Stimulated activated CD4-positive, alpha-beta T cell treated with anti-CD3 and anti-CD28 coated beads, Interleukin-1b, Interleukin-23, amount 100 ng/mL, for 48 hours (primary cell): ENCODE results near the gene MRPS7.
A peak's percentile ranks its signal among the peaks of the same experiment; 100 is the strongest.
"Not testable (repeated sequence)": the region's sequence is repeated elsewhere in the genome, so short reads cannot be mapped to it uniquely, and the experiment has no call there.

ENCODE experiments used
- DNase-seq: peaks from one replicate; pipeline ENCODE4 v3.0.0-alpha.2; 2020

MRPS7 gene

GRCh38 chr17:75244133-75244866 lies 17.4 kb upstream of the MRPS7 start:
- no peak for DNase-seq

GRCh38 chr17:75245011-75245410 lies 16.7 kb upstream of the MRPS7 start:
- no peak for DNase-seq

GRCh38 chr17:75246404-75246803 lies 15.3 kb upstream of the MRPS7 start:
- no peak for DNase-seq

DNA sequence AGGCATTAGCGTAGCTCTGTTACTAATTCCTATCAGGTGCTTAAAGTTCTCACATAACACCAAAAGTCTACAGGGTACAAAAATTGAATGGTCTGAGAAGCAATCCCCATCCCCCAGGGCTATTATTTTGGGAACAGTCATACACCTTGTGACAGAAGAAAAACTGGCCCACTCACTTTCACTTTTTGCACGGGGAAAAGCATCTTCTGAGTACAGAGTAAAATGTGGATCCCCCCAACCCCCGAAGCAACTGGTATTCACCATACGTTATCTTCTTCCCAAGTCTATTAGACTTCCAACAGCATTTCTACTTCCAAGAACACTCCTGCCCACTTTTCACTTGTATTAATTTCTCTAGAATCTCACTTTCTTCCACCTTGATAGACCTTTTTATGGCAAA lies 12.1 kb upstream of the MRPS7 start:
- no peak for DNase-seq

- peak; percentile 89 for DNase-seq
Measured at GRCh38 chr17:75250009-75250471, 11.6 kb upstream of the MRPS7 start.

GRCh38 chr17:75252039-75252816 lies 9.5 kb upstream of the MRPS7 start:
- no peak for DNase-seq

GRCh38 chr17:75255954-75256698 lies 5.6 kb upstream of the MRPS7 start:
- DNase-seq, result not testable (repeated sequence)

GRCh38 chr17:75257228-75257627 lies 4.5 kb upstream of the MRPS7 start:
- not testable (repeated sequence) for DNase-seq

DNA sequence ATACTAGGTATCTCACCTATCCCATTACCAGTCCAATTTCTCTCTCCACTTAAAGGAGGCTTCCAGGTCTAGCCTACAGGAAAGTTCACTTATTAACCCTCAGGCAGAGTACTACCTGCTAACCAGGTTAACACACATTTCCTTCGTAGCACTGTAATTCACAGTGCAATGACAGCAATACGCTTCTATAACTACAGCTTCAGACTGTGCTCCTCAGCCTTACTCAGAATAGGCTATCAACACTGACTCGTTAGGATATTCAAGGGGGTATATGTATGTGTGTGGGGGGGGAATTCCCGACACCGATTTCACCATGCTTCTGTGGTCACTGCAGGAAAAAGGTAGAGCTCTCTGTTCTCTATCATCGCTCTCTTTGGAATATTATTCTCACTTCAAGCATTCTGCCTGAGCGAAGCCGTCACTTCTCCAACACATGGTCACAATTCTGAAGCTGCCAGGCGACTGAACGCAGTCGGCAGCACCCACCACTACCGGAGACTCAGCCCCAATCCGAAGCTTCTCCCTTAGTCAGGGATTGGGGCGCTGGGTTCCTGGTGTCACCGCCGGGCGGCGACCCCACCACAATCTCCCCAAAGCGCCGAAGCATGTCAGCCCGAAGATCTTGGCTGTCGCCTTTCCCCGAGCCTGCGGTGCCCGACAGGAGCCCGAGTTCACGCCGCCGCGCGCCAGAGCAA lies 891 bp upstream of the MRPS7 start:
- DNase-seq, result peak; percentile 69

DNA sequence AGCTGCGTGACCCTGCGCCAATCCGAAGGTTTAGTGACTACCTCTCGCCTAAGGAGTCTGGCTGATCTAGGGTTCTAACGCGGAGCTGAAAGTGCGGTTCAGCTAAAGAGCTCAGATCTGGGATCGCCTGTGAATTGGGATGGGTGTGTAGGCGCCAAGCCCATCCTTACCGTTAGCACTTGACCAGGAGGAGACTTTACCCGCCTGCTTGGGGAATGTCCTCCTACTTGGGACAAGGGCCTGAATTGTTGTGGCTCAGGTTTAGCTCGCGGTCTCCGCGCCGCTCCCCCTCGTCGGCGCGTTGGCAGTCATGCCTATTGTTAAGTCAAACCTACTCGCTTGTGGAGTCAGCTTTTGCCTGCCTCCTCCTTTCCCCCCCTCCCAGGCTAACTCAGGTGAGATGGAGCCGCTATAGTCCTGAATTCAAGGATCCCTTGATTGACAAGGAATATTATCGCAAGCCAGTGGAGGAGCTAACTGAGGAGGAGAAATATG lies 480 bp downstream of the MRPS7 start:
- DNase-seq, result no peak

- DNase-seq, result no peak
Measured at GRCh38 chr17:75263055-75263454, 1.4 kb downstream of the MRPS7 start.

DNA sequence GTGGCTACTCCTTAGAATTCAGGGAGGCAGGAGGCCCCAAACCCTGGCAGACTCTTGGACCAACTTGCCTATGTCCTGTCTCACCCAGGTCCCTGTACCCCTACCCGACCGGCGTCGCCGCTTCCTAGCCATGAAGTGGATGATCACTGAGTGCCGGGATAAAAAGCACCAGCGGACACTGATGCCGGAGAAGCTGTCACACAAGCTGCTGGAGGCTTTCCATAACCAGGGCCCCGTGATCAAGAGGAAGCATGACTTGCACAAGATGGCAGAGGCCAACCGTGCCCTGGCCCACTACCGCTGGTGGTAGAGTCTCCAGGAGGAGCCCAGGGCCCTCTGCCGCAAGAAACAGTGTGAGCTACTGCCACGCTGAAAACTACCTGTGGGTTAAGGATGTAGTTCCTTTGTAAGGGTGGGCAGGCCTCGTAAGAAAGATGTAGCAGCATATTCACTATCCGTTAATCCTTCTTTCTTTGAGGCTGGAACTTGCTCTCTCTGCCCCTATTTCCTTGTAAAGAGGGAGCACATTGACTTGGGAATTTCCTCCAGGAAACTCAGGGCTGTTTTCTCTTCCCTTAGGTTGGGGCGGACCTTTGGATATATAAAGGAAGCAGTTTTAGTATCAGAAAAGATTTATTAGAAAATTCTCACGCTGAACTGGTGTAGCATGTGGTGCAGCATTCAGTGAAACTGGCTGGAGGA lies 4.1 kb downstream of the MRPS7 start:
- DNase-seq, result no peak

- no peak for DNase-seq
Measured at GRCh38 chr17:75266316-75267152, 4.9 kb downstream of the MRPS7 start.

DNA sequence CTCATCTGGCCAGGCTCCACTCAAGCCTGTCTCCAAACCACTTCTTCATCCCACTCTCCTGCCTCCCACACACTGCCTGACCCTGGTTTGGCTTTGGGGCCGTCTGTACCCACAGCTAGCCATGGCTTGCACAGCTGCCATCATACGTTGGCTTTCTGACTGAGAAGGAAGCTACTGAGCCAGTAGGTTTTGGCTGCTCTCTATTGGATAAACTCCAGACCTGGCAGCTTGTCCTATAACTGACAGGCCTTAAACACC lies 5.4 kb downstream of the MRPS7 start:
- no peak for DNase-seq

DNA sequence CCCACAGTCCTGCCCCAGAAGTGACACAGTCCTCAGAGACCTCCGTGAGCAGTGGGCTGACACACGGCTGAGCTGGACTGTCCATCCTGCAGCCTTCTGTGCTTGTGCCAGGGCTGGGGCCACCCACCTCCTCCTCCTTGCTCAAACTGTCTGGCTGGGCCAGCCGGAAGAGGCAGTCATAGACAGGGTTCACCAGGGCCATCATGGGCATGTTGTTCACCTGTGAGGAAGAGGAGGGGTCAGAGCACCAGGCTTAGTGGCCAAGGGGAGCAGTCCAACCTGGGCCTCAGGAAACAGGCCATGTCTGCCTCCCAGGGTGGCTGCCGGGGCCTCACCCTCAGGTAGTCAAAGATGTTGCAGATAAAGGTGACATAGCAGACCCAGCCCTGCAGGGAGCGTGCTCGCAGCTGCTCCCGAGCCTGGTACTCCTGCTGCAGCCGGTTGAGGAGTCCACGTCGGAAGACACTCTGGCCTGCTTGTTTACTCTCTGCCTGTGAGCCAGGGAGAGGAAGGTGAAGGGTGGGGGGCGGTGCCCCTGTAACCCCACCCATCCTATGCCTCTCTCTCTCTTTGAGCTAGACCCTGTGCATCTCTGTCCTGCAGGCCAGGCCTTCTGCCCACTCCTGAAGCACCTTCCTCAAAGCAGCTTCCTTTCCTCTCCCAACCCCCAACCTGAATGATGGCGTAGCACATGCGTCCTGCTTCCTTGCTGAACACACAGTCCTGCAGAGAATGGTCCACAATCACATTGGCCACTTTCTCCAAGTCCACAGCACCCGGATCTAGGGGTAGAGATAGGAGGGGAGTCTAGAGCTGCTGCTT lies 5.9 kb downstream of the MRPS7 start:
- DNase-seq, result no peak

- peak; percentile 11 for DNase-seq
Measured at GRCh38 chr17:75269844-75270217, 8.2 kb downstream of the MRPS7 start.

DNA sequence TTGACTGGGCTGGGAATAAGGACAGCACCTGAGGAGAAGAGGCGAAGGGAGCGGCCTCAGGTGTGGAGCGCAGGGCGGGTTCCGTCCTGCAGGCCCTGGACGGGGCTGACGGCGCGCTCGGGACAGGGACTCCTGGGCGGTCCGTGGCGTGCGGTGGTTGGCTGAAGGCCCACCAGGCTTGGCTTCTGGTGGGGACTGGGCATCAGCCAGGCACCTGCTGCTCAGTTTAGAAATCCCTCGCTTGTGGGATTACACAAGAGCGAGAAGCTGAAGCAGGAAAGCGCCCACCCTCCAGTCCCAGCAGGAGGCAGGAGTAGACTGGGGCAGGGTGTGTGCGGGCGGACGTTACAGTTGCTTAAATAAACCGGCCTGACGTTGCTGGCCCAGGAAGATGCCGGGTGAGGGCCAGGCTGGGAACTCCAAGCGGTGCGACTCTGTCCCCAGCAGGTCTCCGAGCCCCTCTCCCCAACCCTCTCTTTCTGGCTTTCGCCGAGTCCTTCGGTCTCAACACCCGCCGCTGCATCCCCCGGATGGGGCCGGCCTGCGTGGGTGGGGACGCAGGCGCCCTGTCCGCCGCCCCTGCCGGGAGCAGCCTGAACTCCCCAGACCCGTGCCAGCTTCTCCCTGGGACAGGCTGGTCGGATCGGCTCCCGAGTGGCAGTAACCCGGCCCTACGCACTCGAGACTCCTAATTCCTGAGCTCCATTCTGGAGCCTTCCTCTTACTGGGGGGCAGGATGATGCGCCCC lies 8.7 kb downstream of the MRPS7 start:
- peak; percentile 58 for DNase-seq

DNA sequence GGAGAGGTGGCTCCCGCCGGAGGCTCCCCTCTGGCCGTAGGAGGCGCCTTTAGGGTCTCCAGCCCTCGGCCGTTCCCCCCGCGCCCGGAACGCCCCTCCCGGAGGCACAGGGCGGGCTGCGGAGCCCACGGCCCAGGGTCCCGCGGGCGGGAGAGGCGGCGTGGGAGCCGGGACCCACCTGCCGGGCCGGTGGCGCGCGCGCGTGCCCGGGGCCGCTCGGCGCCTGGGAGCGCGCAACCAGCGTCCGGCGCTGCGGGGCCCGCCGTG lies 9.2 kb downstream of the MRPS7 start, which contains the start of gene MIF4GD:
MIF4GD (minus strand) TSS at position 266 of the 267 bp plus-strand sequence. CDS start 1,036 bp downstream, outside the sequence.
- no peak for DNase-seq

GRCh38 chr17:75271233-75271954 lies 9.7 kb downstream of the MRPS7 start:
- peak; percentile 86 for DNase-seq
